Midbrain (tissue), 1 donor: ENCODE results near the gene RPL7A.
"Not testable (repeated sequence)": the region's sequence is repeated elsewhere in the genome, so short reads cannot be mapped to it uniquely, and the experiment has no call there.

Experiments used
- DNase-seq: peaks from one replicate; lab custom pipeline; 2025; lab: John Stamatoyannopoulos, UW

RPL7A gene

DNA sequence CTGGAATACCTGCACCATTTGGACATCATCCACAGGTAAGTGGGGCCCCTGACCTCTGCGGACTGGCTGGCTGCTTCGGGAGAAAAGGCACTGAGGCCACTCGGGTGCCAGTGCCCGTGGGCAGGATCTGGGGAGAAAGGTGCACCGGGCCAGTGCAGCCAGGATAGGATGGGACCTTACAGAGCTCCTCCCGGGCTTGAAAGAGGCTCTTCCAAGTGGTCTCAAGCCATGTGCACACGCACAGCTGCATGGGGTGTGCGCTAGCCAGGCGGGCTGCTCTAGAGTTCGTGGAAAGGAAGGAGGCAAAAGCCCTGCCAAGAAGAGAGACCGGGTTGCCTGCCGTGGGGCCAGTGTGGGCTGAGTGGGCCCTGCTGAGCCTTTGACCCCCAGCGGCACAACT lies 41.5 kb downstream of the RPL7A start:
- no peak for DNase-seq

DNA sequence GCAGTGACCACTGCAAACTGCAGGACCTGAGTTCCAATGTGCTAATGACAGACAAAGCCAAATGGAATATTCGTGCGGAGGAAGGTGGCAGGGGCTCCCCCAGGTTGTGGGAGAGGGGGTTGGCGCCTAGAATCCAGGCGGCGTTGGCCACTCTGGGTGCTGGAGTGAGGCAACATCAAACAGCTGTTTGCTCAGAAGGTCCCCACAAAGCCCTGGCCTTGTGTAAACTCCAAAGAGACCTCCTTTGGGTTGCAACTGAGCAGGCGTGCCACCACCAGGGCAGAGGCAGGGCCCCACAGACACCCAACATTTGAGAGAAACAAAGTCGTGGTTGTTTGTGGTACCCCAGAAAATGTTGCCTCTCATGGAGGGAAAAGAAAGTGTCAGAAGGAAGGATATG lies 42.7 kb downstream of the RPL7A start:
- no peak for DNase-seq

DNA sequence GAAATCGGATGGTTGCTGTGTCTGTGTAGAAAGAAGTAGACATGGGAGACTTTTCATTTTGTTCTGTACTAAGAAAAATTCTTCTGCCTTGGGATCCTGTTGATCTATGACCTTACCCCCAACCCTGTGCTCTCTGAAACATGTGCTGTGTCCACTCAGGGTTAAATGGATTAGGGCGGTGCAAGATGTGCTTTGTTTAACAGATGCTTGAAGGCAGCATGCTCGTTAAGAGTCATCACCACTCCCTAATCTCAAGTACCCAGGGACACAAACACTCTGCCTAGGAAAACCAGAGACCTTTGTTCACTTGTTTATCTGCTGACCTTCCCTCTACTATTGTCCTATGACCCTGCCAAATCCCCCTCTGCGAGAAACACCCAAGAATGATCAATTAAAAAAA lies 43.4 kb downstream of the RPL7A start:
- not testable (repeated sequence) for DNase-seq

DNA sequence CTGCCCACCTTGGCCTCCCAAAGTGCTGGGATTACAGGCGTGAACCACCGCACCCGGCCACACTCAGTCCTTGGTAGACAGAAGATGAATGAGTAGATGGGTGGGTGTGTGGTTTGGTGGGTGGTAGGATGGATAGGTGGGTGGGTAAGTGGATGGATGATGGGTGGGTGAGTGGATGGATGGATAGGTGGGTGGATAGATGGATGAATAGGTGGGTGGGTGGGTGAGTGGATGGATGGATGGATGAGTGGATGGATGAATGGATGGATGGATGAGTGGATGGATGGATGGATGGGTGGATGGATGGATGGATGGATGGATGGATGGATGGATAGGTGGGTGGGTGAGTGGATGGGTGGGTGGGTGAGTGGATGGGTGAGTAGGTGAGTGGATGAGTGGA lies 44.3 kb downstream of the RPL7A start:
- DNase-seq = not testable (repeated sequence)

DNA sequence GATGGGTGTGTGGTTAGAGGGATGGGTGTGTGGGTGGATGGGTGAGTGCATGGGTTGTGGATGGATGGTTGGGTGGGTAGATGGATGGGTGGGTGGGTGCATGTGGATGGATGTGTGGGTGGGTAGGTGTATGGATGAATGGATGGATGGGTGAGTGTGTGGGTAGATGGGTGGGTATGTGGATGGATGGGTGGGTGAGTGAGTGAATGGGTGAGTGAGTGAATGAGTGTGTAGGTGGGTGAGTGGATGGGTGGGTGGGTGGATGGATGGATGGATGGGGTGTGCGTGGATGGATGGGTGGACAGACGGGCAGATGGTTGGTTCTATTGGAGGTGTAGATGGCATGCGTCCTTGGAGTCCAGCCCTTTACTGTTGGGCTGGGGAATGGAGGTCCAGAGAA lies 45.4 kb downstream of the RPL7A start:
- no peak for DNase-seq

DNA sequence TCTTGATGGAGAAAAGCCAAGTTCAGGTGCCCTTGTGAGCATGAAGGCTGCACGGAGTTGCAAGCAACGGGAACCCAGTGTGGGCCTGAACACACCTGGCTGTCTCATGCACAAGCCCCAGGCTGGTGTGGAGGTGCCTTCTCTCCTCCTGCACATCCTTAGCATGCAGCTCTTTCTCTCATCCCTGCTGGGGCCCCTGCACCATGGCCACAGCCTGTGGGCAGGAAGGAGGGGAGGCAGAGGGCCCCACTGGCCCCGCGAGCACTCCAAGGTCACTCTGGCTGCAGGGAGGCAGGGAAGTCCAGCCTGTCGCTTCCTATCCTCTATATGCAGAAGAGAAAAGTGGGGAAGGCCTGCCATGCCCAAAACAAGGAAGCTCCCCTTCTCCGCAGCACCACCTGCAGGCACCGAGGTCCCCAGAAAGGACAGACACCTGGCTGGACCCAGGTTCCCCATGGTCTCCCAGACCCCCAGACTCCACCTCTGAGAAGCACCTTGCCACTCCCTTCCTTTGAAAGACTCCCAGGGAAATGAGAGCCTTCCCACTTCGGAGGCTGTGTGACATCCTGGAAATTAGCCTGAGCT lies 46.8 kb downstream of the RPL7A start:
- DNase-seq = no peak

DNA sequence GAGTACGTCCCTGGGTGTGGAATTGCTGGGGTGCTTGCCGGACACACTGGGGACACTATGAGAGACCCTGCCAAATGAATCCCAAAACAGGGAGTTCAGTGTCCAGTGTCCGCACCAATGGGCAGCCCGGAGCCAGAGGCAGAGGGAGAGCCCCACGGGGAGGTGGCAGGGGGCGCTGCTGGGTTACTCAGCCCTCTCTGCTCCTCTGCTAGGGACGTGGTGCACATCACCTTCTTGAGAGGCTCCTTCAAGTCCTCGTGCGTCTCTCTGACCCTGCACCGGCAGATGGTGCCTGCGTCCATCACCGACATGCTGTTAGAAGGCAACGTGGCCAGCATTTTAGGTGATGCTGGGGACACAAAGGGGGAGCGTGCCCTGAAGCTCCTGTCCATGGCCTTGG lies 48.9 kb downstream of the RPL7A start:
- no peak for DNase-seq

DNA sequence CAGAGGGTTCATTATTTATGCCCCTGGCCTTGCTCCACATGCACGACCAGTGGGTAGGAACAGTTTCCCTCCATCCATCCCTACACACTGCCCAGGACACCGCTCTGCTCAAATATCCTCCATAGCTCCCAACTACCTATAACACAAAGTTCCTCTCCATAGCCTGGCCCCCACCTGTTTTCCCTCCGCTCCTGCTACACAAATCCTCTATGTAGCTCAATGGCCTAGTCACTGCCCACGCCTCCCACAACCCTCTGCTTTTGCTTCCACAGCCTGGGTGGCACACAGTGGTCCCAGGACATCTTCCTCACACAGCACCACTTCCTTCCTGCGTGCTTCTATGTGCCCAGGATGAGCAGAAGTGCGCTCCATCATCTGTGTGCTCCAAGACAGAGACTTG lies 49.4 kb downstream of the RPL7A start:
- DNase-seq = no peak

DNA sequence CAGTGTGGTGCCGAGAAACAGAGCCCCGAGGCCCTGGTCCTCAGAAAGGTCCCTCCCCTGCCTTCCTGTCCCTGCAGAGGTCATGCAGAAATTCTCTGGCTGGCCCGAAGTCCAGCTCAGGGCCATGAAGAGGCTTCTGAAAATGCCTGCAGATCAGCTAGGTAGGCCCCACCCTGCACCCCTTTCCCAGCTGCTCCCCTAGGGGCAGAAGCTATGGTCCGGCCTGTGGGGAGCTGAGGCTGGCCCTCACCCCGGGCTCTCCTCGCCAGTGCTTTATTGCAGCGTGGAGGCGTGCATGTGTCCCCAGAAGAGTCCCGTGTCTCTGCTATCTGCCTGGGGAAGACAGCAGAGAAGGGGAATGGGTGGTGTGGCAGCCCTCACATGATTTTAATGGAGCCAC lies 49.9 kb downstream of the RPL7A start:
- DNase-seq = no peak

DNA sequence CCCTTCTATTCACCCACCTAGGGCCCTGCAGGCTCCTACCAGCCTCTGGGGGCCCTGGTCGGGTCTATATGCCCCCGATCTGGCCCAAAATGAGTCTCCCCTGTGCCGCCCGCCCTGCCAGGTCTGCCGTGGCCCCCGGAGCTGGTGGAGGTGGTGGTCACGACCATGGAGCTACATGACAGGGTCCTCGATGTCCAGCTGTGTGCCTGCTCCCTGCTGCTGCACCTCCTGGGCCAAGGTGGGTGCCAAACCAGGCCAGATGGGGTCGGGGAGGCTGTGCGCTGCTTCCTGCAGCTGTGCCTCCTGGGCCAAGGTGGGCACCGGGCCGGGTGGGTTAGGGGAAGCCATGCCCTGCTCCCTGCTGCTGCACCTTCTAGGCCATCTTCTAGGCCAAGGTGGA lies 52.3 kb downstream of the RPL7A start:
- no peak for DNase-seq
